Measurements from ENCODE around the gene CCT7. TPM values are rescaled to one million over a fixed set of nuclear protein-coding genes. Genes with fewer than 3 reads are reported as not detected.
"Not testable (repeated sequence)": the region's sequence is repeated elsewhere in the genome, so short reads cannot be mapped to it uniquely, and the experiment has no call there.

CCT7 gene
- total RNA-seq, 1 donor from 2014 or later, result 216 TPM

GRCh38 chr2:73252238-73253027 is 18.3 kb downstream of the CCT7 start:
- DNase-seq (no peak), ATAC-seq (no peak)
- intact Hi-C loops (cut with micrococcal nuclease), result no loop called here

DNA sequence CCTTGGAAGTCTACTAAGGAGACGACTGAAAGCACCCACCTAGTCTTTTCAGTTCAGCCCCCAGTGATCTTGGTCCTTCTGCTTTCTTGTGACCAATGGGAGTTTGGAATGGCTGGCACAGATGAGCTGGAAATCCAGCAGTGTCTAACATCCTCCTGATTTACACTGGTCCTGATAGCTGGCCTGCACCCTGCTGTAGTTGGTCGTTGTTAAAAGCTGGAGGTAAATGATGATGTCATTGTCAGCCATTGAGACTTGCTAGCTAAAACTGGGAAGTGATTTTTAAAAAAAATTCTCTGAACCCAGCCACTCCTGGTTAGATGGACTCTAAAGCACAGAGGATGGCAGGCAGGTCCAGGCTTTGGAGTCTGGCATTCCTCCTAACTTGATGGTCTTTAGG is 19.3 kb downstream of the CCT7 start:
- ATAC-seq (no peak), DNase-seq (no peak)
- intact Hi-C loops (cut with micrococcal nuclease), result no loop called here

DNA sequence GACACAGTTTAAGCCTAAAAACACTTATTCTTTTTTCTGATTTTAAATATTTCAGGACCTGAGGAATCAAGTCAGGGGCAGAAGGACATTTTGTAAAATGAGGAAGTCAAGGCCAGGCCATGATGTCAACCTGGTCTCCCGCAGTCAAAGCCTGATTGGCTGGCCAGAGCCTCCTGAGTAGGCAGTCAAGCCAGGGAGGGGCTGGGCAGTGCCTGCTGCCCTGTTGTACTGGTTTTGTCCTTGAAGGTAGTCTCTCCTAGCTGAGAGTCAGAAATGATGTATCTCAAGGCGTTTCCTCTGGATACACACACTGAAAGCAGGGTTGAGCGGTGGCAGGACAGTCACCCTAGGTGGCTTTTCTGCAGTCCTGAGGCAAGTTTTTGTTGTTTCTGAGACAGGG is 19.8 kb downstream of the CCT7 start:
- ATAC-seq (no peak), DNase-seq (no peak)

DNA sequence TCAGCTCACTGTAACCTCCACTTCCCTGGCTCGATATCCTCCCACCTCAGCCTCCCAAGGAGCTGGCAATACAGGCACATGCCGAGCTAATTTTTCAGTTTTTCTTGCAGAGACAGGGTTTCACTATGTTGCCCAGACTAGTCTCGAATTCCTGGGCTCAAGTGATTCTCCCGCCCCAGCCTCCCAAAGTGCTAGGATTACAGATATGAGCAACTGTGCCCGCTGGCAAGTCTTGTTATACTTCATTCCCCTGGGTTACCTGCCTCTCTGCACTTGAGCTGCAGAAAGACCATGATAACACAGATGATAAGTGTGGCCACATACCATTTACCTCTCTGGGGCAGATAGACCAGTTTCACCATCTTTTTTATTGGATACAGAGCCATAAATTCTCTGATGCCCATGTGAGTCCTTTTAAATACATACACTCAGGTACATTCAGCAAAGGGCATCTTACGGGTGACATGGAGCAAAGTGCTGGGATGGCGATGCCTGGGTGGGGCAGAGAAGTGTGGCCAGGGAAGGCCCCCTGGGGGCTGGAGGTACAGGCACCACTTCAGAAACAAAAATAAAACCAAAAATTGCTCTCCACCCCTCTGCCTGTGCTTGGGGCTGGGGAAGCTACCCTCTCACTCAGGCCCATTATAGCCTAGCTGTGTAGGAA is 20.4 kb downstream of the CCT7 start:
- DNase-seq (no peak), ATAC-seq (no peak)

More for the DNA sequence above, 19.8 kb downstream of the CCT7 start:
- intact Hi-C loops (cut with micrococcal nuclease), result no loop called here

GRCh38 chr2:73255007-73255644 is 21.0 kb downstream of the CCT7 start:
- DNase-seq (no peak), ATAC-seq (no peak)
- intact Hi-C loops (cut with micrococcal nuclease), result no loop called here

More for the DNA sequence above, 20.4 kb downstream of the CCT7 start:
- intact Hi-C loops (cut with micrococcal nuclease), result no loop called here

- intact Hi-C loops (cut with micrococcal nuclease), result no loop called here
- no peak for DNase-seq
- ATAC-seq, result no peak
Observed at GRCh38 chr2:73255907-73256617, 22.0 kb downstream of the CCT7 start.

DNA sequence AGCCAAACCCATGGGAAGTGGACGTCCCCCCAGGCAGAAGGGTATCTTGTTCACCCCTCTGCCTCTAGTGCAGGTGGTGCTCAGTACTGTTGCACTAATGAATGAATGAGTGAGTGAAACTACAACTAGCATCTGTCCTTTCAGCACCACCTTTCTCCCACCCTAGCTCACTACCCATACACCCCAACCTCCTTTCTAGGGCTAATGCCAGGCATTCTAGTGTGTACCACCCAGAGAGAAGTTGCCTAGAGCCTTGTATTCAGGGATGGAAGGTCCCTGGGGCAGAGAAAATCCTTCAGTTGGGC is 22.5 kb downstream of the CCT7 start:
- ATAC-seq (no peak), DNase-seq (no peak)
- intact Hi-C loops (cut with micrococcal nuclease), result no loop called here

GRCh38 chr2:73257021-73257420 is 22.9 kb downstream of the CCT7 start:
- ATAC-seq (no peak), DNase-seq (no peak)
- intact Hi-C loops (cut with micrococcal nuclease), result no loop called here

- intact Hi-C loops (cut with micrococcal nuclease), result no loop called here
- DNase-seq (peak; percentile 55), ATAC-seq (no peak)
Observed at GRCh38 chr2:73257425-73258125, 23.5 kb downstream of the CCT7 start.

DNA sequence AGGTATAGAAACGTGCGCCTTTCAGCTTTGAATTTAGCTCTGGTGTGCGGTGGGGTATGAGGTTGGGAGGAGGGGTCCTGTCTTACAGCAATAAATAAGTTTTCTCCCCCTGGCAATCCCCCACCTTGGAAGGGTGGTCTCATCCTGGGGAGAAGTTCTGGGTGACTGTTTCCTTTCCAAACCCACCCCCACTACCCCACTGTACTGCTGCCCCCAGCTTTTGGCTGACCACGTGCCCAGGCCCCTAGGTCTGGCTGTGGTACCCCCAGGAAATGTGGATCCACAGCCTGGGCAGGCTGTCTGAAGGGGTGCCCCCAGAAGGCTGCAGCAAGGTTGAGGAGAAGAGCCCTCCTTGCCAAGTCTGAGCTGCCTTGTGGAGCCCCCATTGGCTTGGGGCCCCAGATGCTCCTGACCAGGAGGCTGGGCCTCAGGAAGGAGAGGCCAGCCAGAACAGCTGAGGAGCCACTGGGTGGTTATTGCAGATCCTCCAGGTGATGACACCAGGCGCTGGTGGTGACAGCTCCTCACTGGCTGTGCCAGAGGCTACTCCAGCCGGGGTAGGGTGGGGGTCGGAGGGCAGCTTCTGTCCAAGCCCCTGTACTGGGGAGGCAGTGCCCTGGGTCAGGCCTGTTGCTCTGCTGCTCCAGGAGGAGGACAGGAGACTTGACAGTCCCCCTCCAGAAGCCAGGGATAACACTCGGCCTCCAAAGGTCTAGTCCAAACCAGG is 24.2 kb downstream of the CCT7 start:
- DNase-seq, result no peak
- ATAC-seq, result no peak
- intact Hi-C loops (cut with micrococcal nuclease), result no loop called here

DNA sequence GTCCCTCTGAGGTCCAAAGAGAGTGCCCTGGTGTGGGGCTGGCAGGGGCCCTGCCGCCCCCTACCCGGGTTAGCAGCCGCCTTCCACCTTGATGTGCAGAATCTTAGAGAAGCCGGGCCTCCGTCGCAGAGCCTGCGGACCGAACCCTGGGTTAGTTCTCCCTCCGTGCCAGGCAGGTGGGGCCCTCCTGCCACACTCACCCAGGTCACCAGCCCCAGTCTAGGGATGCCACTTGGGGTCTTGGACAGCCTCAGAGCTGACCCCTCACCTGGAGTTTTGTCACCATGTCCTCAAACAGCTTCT is 24.8 kb downstream of the CCT7 start:
- intact Hi-C loops (cut with micrococcal nuclease), result no loop called here
- no peak for ATAC-seq
- DNase-seq, result no peak

- DNase-seq (no peak), ATAC-seq (no peak)
- intact Hi-C loops (cut with micrococcal nuclease), result no loop called here
Observed at GRCh38 chr2:73259276-73259675, 25.2 kb downstream of the CCT7 start.

DNA sequence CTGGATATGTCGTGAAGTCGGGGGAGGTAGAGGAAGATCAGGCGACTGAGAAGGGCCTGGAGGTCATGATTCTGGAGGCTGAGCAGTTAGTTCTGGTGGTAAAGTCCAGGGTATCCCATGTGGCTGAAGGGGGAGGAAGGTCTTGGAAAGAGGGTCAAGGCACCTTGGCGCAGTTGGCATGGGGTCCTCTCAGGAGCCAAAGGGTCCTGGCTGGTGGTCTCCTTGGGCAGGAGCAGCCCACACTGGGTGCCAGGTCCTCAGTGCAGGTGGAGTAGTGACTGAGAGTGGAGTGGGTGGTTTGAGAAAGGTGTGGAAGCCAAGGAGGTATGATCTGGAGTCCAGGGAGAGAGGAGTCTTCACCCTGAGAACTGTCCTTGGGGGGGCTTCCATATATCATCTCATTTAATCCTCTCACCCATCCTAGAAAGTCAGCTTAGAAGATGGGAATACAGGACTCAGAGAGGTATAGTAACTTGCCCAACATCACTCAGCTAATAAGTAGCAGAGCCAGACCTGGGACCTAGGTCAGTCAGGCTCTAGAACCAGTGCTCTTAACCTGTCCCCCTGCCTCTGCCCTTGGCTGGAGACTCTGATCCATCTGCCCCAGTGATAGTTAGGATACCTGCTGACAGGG is 25.7 kb downstream of the CCT7 start:
- ATAC-seq (no peak), DNase-seq (no peak)
- intact Hi-C loops (cut with micrococcal nuclease), result no loop called here

DNA sequence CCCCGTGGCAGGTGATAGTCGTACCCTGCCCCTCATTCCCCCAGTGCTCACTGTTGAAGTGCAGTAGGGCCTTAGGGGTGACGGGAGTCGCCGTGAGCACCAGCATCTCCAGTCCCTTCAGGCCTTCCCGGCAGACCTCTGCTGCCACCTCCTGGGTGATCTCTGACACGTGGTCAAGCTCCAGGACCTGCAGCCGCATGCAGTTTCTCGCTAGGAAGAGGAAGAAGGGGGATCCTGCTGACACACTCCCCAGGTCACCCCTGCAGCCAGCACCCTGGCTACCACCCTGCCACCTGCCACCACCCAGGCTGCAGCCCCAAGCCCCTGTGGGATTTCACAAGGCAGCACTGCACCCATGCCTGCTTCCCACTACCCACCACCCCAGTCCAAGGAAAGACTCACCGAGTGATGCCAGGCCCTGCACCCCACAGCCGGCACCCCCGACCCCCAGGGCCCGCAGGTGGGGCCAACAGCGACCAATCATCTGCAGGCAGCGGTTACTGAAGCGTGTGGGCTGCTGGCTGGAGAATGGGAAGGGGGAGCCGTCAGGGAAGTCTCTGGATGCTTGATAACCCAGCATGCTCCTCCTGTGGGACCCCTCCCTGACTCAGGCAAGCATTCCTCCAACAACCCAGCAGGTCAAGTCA is 26.4 kb downstream of the CCT7 start:
- peak; percentile 59 for DNase-seq
- ATAC-seq, result peak; percentile 72
- intact Hi-C loops (cut with micrococcal nuclease), result no loop called here

DNA sequence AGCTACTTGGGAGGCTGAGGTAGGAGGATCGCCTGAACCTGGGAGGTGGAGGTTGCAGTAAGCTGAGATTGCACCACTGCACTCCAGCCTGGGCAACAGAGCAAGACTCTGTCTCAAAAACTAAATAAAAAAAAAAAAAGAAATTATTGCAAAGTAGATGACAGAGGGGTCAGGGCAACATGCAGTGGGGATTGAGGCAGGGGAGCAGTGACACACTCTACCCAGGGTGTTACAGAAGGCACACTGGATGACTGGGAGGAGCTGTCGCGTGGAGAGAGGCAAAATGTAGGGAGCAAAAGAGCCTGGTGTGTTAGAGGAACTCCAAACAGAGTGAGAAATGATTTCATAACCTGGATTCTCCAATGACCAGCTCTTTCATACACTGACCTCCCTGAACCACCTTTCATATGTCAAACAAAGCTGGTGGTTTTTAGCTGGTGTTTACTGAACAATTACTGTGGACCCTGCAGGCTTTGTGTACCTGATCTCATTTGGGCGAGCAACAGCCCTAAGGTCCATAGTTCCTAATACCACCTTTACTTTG is 28.1 kb downstream of the CCT7 start:
- no peak for ATAC-seq
- intact Hi-C loops (cut with micrococcal nuclease), result no loop called here
- DNase-seq, result no peak

DNA sequence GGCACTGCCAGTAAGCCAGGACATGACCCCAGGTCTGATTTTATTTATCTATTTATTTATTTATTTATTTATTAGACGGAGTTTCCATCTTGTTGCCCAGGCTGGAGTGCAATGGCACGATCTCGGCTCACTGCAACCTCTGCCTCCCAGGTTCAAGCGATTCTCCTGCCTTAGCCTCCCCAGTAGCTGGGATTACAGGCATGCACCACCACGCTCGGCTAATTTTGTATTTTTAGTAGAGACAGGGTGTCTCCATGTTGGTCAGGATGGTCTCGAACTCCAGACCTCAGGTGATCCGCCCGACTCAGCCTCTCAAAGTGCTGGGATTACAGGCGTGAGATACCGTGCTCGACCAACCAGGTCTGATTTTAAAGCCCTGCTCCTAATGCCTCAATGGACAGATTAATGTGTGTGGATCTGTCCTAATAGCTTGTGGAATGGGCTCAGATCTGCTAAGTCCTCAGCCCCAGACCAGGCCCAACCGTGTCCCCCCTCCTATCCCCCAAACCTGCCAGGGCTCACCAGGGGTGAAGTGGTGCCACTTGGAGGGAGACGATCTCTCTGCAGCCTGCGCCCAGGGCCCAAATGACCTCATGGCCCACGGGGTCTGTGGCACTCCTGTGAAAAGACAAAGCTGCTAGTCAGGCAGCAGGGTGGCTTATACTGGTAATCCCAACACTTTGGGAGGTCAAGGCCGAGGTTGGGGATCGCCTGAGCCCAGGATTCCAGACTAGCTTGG is 28.8 kb downstream of the CCT7 start:
- ATAC-seq; DNase-seq; intact Hi-C loops (cut with micrococcal nuclease): not testable (repeated sequence)

Data from left ventricle myocardium superior (tissue), 1 donor.